SW480 (cell line): ENCODE results near the gene ZNF862.
"Not testable (repeated sequence)": the region's sequence is repeated elsewhere in the genome, so short reads cannot be mapped to it uniquely, and the experiment has no call there.

Source experiments
- DNase-seq: peaks from one replicate; pipeline ENCODE4 v3.0.0-alpha.2; 2016; ENCODE audit warnings: low spot score

Gene ZNF862

DNA sequence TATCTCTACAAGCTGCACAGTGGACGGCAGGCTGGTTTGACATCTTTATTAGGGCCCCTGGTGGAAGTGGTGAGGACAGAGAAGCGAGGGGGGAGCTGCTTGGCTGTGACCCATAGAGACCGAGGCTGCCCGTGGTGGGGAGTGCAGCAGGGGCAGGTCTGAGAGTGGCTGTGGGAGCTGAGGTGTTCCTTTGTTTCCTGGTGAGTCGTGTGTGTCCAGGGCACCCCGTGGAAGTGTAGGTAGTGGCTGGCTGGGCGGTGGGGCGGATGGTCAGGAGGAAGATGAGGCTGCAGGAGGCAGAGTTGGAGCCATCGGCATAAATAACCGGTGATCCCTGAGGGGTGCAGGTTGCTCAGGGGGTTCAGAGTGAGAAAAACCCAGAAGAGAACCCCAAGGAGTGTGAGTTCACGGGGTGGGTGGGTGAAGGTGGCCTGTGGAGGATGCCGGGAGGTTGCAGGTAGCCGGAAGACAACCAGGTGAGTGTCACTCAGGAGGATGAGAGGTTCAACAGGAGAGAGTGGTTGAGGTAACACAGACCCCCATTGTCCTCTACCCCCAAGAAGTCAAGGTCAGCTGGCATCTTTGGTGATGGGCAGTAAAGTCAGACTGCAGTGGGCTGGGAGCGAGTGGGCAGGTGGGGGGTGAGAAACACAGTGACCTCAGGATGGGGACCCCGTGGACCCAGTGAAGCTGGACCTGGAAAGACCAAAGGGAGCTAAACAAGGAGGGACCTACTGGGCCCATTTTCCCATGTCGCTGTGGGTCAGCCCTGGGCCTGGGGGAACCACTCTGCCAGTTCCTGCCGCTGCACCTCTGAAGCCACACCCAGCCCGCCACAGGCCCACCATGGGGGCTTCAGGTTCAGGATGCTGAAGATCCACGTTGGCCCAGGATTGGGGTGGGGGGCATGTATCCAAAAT, 43.4 kb downstream of the ZNF862 start:
- no peak for DNase-seq

DNA sequence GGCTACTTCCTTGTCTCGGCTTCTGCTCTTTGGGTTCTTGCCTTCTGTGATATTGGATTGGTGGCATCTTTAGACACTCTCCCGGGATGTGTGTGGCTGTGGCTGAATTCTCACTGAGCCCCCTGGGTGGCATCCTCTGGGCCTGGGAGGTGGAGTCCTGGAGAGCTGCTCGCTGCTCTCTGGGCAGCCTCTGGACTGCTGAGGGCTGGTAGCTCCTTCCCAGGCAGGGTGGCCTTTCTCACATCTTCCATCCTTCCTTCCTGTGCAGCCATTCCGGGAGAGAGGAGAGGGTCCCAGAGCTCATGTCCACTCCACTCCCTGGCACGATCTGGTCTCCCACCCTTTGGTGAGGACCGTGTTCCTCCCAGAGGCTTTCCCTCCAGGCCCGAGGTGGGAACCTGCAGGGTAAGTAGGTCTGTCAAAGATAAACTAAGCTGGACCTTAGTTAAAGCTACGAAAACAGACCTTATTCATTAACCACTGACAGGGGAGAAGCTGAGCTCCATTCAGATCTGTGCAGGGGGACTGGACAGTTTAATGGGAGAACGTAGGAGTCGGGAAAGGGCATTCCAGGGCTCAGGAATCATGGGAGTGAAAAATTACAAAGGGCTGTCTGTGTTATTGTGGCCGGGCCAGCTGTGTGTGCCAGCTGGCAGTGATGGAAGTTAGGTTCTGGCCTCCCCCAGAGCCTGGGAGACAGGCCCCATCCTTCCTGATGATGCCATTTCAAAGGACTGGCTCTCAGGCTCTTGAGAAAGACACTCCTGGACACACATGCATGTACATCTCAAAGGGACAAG, 44.3 kb downstream of the ZNF862 start:
- no peak for DNase-seq

DNA sequence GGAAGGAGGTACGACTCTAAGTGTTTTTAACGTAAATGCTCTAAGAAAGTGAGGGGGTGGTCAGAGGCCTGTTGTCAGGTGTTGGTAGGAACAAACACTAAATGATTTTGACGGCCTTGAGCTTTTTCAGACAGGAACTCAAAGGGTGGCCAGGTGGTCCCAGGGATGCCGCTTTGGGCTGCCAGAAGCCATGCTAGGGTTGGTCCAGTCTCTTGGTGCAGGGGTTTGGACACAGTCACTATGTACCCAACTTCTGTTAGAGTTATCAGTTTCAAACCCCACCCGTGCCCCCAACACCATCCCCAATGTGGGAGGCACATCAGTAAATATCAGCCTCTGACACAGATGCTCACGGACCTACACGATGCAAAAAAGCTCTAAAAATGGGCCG, 44.9 kb downstream of the ZNF862 start:
- DNase-seq: no peak

DNA sequence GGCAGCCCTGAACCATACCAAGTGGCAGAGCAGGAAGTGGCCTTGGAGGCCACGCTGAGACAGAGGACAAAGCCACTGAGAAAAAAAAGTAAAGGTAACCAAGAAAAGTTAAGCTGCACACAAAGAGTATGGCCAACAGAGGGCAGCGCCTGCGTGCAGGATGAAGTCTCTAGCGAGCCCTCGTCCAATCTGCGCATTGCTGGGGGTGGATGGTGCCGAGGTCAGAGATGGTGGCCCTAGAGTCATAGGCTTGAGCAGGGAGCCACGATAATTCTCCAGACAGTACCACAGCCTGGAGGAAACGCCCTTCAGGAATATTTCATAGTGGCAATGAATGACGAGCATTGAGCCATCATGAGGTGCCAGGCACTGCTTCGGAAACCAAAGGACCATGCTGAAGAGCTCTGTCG, 45.3 kb downstream of the ZNF862 start:
- peak; percentile 62 for DNase-seq

DNA sequence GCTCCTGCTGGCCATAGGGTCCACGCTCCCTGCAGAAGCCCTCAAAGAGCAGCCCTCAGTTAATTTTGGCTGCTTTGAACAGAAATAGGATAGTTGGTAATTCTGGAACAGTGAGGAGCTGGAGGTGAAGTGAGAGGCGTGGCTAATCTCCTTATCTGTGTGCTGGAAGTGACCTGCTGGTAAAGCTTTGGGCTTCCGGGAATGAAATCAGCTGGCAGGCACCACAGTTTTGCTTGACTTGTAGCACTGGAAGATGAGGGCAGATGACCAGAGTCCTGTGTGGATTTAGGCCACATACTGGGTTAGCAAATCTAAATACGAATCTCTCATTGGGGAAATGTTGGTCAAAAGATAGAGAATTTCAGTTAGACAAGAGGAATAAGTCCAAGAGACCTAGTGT, 45.8 kb downstream of the ZNF862 start:
- DNase-seq: no peak

DNA sequence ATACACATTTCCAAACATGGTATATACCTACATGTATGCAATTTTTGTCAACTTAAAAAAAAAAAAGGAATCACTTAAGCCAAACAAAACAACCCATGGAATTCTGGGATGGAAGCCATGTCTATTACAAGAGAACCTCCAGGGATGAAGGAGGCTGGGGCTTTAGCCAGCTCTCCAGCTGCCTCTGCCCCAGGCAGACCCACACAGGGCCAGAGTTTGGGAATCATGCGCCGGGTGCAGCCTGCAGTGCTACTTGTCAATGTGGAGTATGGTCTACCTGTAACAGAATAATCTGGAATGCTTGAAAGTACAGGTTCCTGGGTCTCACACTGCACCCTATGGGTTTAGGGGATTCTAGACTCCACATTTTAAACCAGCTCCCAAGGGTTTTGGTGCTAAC, 46.4 kb downstream of the ZNF862 start:
- no peak for DNase-seq

DNA sequence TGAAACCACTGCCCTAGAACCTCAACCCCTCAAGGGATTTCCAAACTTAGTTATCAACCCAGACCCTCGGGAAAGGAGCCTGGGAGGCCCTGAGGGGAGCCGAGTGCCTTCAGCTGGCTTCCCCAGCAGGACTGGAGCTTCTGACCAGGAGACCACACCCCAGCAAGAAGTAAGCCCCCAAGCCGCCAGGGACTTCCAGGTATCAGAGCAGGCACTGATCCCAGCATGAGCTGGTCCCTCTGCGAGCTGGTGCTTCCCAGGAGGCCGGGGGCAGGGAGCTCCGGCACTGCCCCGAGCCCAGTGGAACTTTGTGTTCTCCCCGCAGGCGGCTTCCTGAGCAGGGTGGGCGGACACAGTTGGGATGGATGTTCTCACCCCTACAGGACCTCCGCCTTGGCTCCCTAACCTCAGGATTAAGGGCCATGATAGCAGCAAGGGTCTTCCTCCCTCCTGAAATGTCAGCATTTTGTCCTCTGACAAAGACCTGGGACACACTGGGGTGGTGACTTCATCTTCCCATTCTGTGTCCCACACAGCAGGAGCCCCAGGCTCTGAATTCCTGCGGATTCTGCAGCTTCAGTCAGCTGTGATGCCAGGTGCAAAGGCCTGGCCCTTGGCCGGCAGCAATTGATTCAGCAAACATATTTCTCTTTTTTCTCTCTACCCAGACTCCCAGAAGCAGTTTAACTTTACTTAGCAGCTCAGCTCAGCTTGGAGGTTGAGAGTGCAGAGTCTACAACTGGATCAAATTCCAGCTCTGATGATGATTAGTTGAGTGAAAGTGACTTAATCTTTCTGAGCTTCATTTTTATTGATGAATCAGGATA, 47.2 kb downstream of the ZNF862 start:
- no peak for DNase-seq

DNA sequence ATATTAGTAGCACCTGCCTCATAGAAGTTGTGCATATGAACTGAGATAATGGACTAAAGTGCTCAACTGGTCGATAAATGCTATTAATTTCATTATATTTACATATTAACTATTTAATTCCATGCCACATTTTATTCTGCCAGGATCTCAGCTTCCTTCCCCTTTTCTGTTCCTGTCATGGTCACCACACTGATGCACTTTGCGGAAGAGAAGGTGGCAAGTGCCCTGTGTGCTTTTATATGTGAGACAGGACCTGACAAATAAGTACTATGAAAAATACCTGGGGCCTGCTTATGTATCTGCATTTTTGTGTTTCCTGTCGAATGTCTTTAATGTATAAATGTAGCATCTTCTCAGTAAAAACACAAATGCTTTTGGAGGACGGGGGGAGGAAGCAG, 47.8 kb downstream of the ZNF862 start:
- no peak for DNase-seq

DNA sequence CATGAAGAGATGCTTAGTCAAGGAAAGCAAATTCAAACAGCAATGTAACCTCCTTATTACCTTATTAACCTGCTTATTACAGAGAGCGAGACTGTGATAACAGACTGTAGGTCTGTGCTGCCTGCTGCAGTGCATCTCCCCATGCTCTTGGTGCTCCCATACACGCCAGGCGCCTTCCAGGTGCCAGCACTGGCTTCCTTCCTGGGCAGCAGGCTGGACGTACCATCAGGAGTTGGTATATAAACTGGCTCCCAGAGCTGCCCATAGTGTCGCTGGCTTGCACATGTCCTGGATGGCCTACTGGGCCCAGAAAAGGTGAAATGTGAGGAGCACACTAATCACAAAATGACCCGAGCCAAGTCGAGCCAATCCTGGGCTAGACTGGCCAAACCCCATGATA, 49.1 kb downstream of the ZNF862 start:
- no peak for DNase-seq

DNA sequence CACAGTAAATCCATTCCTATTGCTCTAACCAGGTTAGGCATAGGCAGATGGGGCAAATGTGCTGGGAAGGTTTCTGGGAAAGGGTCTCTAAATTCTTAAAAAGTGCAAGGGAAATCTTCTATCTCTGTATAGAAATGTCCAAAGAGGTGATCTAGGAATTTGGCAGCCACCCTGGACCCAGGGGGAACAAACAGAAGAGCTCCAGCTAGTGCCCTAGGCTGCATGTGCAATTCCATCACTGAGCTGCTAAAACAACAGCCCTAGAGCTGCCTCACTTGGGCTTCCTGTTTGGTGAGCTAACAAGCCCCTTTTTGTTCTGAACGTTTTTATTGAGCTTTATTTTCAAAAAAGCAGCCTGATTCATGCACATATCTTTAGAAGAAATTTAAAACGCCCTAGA, 52.5 kb downstream of the ZNF862 start:
- not testable (repeated sequence) for DNase-seq

DNA sequence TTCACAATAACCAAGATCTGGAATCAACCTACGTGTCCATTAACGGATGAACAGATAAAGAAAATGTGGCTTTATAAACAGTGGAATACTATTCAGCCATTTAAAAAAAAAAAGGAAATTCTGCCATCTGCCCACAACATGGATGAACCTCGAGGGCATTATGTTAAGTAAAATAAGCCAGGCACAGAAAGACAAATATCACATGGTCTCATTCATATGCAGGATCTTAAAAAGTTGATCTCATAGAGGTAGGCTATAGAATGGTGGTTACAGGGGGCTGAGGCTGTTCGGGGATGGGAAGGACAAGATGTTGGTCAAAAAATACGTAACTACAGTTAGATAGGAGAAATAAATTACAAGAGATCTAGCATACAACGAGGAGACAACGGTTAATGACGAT, 56.8 kb downstream of the ZNF862 start:
- DNase-seq: not testable (repeated sequence)

DNA sequence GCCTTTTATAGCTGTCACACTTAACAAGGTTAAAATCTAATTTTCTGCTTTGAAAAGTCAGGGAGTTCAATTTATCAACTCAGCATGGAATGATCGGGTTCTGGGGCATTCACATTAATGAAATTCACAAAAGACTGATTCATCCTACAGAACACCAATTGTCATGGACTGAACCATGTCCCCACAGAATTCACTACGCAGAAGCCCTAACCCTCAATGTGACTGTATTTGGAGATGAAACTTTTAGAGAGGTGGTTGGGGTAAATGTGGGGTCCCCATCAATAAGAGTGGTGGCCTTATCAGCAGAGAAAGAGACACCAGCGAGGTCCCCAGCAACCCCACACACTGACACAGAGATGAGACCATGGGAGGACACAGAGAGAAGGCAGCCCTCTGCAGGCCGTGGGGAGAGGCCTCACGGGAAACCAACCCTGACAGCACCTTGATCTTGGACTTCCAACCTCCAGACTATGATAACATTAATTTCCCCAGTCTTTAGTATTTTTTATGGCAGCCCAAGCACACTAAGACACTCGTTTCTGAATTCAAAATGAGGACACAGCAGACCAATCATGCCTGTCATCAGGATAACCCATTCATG, 69.7 kb downstream of the ZNF862 start:
- DNase-seq: not testable (repeated sequence)

DNA sequence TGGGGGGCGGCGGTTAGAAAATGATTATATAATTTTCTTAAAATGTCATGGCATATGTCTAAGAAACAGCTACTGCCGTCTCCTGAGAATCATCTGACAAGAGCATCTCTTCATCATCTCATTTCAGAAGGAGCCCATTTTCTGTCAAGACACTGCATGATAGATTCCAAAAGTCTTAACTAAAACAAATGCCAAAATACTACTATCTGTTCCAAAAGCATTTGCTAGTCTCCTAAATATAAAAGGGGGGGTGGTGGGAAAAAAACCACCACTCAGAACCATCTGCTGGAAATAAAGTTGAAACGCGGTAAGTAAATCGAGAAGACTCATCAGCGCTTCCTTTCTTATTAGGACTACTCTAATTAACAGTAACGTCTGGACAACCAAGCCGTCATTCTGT, 72.0 kb downstream of the ZNF862 start:
- DNase-seq: not testable (repeated sequence)

DNA sequence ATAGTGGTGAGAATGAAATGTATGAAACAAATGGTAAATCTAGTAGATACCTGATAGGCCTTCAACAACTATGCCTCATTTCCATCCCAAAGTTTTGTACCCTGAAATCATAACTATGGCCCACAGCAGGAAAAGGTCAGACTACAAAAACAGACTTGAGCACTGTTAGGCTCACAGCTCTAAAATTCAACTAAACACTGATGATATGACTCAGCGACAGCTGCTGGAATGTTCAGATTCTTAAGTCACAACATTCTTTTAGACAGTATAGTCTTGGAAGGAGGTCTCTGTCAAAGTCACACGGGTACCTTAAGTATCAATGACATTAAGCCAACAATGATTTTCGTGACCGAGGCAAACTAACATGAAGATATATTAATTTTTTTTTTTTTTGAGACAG, 74.0 kb downstream of the ZNF862 start:
- DNase-seq: not testable (repeated sequence)
